HG03103 (cell line): Measurements from ENCODE around the gene TSHZ2.

Experiments
- ATAC-seq: cut with Tn5 transposase; IDR thresholded peaks from one replicate; pipeline ENCODE4 v1.9.1; 2021; ENCODE audit warnings: low read depth; ENCODE audit not compliant: unreplicated experiment

Gene TSHZ2, protein sequence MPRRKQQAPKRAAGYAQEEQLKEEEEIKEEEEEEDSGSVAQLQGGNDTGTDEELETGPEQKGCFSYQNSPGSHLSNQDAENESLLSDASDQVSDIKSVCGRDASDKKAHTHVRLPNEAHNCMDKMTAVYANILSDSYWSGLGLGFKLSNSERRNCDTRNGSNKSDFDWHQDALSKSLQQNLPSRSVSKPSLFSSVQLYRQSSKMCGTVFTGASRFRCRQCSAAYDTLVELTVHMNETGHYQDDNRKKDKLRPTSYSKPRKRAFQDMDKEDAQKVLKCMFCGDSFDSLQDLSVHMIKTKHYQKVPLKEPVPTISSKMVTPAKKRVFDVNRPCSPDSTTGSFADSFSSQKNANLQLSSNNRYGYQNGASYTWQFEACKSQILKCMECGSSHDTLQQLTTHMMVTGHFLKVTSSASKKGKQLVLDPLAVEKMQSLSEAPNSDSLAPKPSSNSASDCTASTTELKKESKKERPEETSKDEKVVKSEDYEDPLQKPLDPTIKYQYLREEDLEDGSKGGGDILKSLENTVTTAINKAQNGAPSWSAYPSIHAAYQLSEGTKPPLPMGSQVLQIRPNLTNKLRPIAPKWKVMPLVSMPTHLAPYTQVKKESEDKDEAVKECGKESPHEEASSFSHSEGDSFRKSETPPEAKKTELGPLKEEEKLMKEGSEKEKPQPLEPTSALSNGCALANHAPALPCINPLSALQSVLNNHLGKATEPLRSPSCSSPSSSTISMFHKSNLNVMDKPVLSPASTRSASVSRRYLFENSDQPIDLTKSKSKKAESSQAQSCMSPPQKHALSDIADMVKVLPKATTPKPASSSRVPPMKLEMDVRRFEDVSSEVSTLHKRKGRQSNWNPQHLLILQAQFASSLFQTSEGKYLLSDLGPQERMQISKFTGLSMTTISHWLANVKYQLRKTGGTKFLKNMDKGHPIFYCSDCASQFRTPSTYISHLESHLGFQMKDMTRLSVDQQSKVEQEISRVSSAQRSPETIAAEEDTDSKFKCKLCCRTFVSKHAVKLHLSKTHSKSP (N-terminal part only)

GRCh38 chr20:52972190-52972937, at the start of gene TSHZ2:
Gene TSHZ2, plus strand, starts transcription at chr20:52972358. Its CDS starts 936 bp downstream, at chr20:52973294.
- no peak for ATAC-seq

DNA sequence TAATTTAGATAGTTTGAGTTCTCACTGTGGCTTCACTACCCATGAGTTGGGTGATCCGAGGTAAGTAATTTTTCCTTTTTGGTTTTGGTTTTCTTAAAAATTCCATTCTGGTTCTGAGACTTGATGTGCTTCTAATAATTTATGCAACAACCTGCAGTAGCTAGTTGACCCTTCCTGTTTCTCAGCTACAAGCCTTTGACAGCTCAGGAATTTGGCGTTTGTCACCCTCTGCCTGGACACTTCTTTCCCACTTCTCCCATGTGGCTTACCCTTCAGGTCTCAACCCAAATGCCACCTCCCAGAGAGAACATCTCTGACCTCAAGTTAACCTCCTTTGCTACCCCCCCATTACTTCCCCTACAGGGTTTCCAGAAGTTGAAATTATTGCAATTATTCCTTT, 49.7 kb upstream of the TSHZ2 start:
- no peak for ATAC-seq

- ATAC-seq, result no peak
Measured at GRCh38 chr20:52923123-52923937, 48.8 kb upstream of the TSHZ2 start.

- ATAC-seq, result no peak
Measured at GRCh38 chr20:52924411-52925271, 47.5 kb upstream of the TSHZ2 start.

- ATAC-seq, result no peak
Measured at GRCh38 chr20:52926505-52926904, 45.7 kb upstream of the TSHZ2 start.

DNA sequence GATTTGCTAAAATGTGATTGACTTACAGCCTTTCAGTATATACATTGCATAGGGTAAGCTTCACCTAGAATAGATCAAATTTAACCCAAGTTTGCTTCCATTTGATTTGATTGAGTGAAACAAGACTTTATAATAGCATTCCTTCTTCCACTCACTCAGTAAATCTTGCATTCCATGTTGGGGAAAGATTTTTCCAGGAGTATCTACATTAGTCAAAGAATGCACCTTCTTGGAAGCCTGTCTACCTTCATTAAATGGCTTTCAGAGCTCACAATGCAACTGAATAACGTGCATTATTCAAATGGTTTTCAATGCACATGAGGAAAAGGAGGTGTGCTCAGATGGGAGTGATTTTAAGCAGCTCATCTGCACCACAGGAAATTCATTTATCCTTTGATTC, 38.3 kb upstream of the TSHZ2 start:
- no peak for ATAC-seq

- no peak for ATAC-seq
Measured at GRCh38 chr20:52936351-52937340, 35.5 kb upstream of the TSHZ2 start.

DNA sequence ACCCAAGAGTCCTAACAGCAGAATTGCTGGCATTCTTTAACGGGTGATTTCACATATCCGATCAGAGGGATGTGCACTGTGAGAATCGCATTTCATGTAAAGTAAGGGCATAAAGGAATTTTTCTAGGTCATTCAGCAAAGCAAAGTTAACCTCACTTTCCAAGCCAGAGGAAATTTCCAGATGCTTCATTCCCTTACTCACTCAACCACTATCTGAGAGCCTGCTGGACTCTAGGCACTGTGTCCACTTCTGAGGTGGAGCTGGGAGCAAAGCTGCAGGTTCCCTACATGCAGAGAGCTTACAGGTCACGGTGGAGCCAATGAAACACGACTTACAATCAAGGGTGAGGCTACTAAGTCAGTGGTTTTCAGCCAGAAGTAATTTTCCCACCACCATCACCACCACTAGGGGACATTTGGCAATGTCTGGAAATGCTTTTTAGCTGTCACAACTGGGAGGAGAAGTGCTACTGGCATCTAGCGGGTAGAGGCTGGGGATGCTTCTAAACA, 34.5 kb upstream of the TSHZ2 start:
- no peak for ATAC-seq

GRCh38 chr20:52939141-52939540, 33.0 kb upstream of the TSHZ2 start:
- no peak for ATAC-seq

- ATAC-seq, result no peak
Measured at GRCh38 chr20:52941808-52942207, 30.4 kb upstream of the TSHZ2 start.

GRCh38 chr20:52943185-52943841, 28.8 kb upstream of the TSHZ2 start:
- ATAC-seq, result no peak

- no peak for ATAC-seq
Measured at GRCh38 chr20:52945268-52945667, 26.9 kb upstream of the TSHZ2 start.

DNA sequence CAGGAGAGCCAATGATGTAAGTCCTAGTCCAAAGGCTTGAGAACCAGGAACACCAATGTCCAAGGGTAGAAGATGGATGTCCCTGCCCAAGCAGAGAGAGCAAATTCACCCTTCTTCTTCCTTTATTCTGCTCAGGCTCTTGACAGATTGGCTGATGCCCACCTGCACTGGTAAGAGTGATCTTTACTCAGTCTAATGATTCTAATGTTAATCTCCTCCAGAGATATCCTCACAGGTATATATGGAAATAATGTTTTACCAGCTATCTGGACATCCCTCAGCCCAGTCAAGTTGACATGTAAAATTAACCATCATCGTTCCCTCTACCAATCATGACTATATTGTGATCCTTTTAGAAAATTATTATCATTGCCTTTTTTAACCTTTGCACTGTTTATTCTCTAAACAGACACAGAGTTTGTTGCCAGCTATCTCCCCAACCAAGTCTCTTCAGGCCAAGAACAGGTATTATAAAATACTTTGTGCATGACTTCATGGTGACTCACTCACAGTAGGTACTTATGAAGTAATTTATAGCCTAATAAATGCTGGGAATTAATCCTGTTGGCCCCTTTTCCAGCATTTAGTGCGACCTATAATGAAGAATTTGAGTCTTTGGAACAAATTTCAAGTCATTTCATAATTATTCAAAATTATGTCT, 26.2 kb upstream of the TSHZ2 start:
- ATAC-seq, result no peak

- ATAC-seq, result no peak
Measured at GRCh38 chr20:52948491-52948890, 23.7 kb upstream of the TSHZ2 start.

DNA sequence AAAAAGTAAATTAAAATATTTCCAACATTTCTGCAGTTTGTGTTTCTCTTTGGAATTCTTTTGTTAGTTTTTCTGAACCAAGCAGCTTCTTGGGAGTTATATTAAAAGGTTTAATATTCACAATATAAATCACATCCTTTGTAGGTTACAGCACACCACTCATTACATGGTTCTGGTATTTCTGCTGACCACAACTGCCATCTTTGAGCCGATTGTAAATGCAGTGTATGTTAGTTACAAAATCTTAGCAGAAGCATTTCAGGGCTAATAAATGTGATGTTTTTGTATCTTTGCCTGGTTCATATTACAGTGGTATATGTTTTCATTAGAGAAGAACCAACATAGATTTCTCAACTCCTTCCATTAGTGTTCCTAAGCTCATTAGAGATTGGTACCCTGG, 19.1 kb upstream of the TSHZ2 start:
- ATAC-seq, result no peak

GRCh38 chr20:52954849-52955248, 17.3 kb upstream of the TSHZ2 start:
- ATAC-seq, result no peak
